Glomerular visceral epithelial cell (primary cell): ENCODE data around the gene LCNL1.

ENCODE experiments used
- DNase-seq: peaks from one replicate; pipeline ENCODE4 v3.0.0-alpha.2; 2016; ENCODE audit errors: extremely low spot score

The LCNL1 gene

GRCh38 chr9:136982232-136983051 lies at the start of gene LCNL1:
Gene LCNL1 (plus strand): TSS chr9:136982993. CDS start chr9:136983587, 594 bp downstream.
- no peak for DNase-seq

GRCh38 chr9:136934277-136934676 lies 48.5 kb upstream of the LCNL1 start:
- DNase-seq: no peak

- no peak for DNase-seq
Measured at GRCh38 chr9:136935651-136936050, 47.1 kb upstream of the LCNL1 start.

- DNase-seq: no peak
Measured at GRCh38 chr9:136936645-136937170, 46.1 kb upstream of the LCNL1 start.

- DNase-seq: no peak
Measured at GRCh38 chr9:136937186-136938001, 45.4 kb upstream of the LCNL1 start.

GRCh38 chr9:136939431-136939995 lies 43.3 kb upstream of the LCNL1 start:
- no peak for DNase-seq

- DNase-seq: no peak
Measured at GRCh38 chr9:136939996-136940525, 42.7 kb upstream of the LCNL1 start.

- DNase-seq: no peak
Measured at GRCh38 chr9:136940526-136941230, 42.1 kb upstream of the LCNL1 start.

GRCh38 chr9:136941231-136942111 lies 41.3 kb upstream of the LCNL1 start:
- DNase-seq: no peak

- no peak for DNase-seq
Measured at GRCh38 chr9:136942112-136942880, 40.5 kb upstream of the LCNL1 start.

- no peak for DNase-seq
Measured at GRCh38 chr9:136942881-136943230, 39.9 kb upstream of the LCNL1 start.

- DNase-seq: peak; percentile 46
Measured at GRCh38 chr9:136943291-136944211, 39.2 kb upstream of the LCNL1 start.

GRCh38 chr9:136944212-136944518 lies 38.6 kb upstream of the LCNL1 start:
- peak; percentile 58 for DNase-seq

- DNase-seq: peak; percentile 96
Measured at GRCh38 chr9:136944519-136945332, 38.1 kb upstream of the LCNL1 start, which contains the start of the genes C8G and FBXW5. Gene C8G (plus strand): TSS chr9:136945243. CDS start chr9:136945321, 78 bp downstream. Gene FBXW5 (minus strand): TSS chr9:136944738. CDS start chr9:136944083, 655 bp downstream.

- DNase-seq: no peak
Measured at GRCh38 chr9:136945333-136946227, 37.2 kb upstream of the LCNL1 start.

- DNase-seq: no peak
Measured at GRCh38 chr9:136946228-136947027, 36.4 kb upstream of the LCNL1 start.
